Activated CD4-positive, CD25-positive, alpha-beta regulatory T cell treated with anti-CD3 and anti-CD28 coated beads, Interleukin-2, amount 50 U/mL, for 24 hours (primary cell): ENCODE data around the gene MIX23.

Experiments used
- ATAC-seq, 2 donors: fragments of 150-1000 bp; cut with Tn5 transposase; one replicate each; pipeline ENCODE4 v1.10.0; 2021; ENCODE audit warnings: mild to moderate bottlenecking in 1 of 2, moderate library complexity in 1 of 2

The MIX23 gene

DNA sequence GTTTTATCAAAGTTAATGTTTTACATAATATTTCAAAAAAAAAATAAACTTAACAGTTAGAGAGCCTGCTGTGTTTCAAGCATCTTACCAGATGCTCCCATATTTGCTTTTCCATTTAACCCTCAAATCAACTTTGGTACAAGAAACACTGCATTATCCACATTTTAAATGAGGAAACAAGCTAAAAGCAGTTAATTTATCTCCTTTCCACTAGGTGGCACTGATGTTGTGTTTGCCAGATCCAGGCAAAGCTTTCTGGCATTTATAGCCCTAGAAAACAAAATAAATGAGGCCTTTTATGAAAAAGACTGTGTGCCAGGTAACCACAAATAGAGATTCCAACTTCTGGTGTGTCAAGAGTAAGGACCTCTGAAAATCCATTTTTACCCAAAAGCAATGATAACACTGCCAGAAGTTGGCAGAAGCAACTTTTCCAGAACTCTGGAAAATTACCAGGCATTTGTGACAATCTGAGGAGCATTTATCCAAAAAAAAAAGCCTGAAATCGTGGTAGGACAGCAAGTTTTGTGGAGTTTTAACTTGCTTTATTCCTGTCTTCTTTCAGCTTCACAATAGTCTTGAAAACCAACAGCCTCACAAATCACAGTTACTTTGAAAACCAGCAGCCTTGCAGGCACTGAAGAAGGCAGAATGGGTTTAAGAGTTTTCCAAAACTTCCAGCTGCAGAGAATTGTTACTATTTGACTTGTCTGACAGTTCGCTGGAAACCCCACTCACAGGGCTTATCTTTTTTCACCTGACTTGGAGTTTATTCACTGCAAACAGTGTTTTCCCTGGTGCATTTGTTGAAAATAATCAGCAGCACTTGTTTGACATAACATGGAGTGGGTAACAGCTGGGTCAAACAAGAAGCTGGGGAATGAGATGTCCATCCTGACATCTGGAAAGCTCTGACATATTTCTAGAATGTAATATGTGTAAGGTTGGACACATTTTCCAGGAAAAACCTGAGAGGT lies 10.1 kb upstream of the MIX23 start:
- ATAC-seq: no peak

DNA sequence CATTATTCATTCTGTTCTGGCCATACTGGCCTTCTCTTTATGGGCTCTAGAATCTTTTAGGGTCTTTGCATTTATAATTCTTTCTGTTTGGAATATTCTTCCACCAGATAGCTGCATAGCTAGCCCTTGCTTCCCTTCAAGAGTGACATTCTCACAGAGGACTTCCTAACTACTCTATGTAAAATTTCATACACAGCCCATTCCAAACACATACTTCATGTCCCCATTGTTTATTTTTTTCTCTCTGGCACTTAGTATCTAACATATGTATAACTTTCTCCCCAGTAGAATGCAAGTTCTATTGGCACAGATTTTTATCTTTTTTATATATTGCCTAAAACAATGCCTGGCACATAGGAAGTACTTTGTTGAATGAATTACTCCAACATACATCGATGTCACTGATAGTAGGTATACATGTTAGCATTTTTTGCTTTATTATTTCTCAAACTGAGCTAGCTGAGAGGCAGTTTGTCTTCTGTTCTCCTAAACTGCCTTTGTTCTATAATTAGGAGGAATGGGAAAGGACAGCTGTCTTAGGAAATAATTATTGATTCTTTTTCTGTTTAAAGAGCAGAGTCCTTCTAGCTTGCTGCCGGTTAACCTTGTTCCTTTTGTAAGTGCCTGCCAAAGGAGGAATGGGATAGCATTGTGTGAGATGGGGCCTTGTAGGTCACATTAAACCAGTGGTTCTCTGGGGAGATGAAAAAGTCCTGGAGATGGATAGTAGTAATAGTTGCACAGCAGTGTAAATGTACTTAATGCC lies 8.8 kb upstream of the MIX23 start:
- no peak for ATAC-seq

DNA sequence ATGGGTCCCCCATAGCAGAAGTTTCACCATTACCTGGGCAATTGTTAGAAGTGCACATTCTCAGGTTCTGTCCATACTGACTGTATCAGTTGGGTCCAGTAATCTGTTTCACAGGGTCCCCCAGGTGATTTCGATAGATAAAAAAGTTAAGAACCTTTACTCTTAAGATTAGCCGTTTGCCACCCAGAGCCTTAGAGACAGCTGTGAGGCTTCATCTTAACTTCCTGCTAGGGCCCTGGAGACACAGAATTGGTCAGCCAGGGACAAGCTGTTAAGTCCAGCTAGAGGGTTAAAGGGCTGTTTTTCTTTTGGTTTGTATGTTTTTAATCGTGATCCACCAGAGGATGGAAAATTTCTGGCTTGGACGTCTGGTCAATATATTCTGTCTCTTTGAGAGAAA lies 7.6 kb upstream of the MIX23 start:
- no peak for ATAC-seq

DNA sequence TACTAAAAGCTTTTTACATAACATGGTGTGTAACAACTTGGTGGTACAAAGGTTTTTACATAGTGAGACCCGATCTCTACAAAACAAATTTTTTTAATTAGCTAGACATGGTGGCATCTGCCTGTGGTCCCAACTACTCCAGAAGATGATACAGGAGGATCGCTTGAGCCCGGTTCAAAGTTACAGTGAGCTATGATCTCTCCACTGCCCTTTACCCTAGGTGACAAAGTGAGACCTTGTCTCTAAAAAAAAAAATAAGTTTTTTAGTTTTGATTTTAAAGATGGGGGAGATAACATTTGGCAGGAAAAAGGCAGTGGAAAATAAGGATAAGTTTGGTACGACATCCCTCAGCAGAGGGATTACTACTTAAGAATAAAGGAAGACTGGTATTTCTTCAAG lies 6.9 kb upstream of the MIX23 start:
- no peak for ATAC-seq

DNA sequence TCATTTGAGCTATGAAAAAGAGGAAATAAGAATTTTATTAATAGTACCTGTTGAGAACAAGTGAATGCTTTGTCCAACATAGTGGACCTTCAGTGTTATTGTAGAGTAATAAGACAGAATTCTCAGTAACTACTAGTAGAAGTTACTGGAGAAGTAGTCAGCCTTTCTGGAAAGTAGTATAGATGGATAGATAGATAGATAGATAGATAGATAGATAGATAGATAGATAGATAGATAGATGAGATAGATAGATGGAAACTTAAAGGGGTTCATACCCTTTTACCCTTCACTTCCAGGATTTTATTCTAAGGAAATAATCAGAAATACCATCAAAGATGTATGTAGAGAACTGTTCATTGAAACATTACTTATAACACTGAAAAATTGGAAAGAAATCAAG lies 6.2 kb upstream of the MIX23 start:
- ATAC-seq: no peak

DNA sequence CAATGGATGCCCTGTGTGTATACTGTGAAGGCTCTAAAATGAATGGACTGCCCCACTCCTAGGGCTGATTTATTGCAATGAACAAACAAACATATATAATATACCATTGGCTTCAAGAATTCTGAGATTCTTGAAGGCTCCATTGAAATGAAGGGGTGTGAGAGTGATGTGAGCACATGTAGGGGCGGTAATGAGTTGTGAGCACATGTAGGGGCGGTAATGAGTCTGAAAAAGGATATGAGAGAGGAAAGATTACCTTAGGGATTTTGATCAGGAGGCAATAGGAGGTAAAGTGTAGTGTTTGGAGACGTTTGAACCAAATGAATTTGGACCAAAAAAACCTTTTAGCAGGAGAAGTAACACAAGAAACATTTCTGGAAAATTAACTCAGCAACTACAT lies 4.7 kb upstream of the MIX23 start:
- ATAC-seq: no peak

DNA sequence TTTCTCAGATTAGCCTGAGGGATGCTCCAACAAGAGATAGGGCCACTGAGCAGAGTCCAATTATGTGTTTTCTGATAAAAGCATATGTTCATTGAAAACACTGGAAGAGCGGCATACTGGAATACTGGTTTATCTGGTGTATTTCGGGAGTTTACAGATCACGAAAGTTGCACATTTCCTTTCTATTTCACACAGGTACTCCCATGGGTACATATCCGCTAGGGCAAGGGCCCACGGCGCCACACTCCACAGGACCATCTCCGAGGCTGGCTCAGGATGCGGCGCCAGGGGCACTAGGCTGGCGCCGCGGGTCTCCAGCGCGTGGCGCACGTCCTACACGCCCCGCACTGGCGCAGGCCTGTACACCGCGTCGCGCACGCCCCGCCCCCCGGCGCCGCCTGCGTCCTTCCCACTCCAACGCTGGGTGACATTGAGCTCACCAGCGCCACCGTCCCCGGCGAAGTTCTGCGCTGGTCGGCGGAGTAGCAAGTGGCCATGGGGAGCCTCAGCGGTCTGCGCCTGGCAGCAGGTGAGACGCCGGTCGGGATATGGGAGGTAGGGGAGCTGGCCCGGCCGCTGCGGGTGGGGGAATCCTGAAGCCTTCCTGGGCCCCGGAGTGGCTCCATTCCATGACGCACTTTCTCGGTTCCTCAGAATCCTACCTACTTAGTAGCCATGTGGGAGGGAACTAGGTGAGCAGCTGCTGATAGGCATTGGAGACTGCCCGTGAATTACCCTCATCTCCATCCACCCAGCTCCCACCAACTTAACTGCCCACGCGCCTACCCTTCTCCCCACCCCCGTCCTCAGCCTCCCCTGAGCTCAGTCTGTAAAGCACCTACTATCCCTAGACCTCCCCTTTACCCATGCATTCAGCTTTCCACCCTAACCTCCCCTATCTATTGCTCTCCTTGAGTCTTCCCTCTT lies 1.0 kb upstream of the MIX23 start, which contains the start of gene FAM162A:
Gene FAM162A (plus strand): TSS at position 412 of the 927 bp plus-strand sequence. CDS start 84 bp downstream, at position 496.
- peak; percentile 96 to 98 for ATAC-seq

DNA sequence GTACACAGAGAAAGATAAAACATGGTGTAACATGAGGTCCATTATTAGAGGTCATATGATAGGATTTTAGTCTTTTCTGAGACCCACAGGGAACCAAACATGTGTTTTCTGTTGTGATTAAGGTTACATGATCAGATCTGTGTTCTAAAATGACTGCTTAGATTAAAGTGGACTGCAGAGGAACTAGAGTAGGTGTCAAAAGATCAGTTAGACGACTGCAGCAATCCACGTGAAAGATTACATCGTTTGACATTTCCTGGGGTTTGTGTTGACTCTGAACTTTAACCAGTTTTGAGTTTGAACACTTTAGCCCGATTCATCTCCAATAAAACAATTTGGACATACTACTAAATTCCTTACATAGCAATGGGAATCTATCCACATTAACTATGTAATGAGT lies 5.1 kb downstream of the MIX23 start:
- no peak for ATAC-seq

DNA sequence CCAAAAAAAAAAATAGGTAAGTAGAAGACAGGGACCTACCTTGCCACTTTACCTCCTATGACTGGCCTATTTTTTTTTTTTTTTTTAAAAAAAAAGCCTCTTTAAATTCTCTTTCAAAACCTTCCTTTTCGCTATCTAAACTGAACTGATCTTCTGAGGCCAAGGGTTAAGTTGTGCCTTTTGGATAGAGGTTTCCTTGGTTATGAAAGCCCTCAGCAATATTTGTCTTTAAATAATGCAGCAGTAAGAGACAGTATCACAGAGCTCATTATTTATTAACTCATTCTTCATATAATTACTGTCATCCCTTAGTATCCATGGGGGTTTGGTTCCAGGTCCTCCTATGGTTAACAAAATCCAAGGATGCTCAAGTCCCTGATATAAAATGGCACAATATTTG lies 9.0 kb downstream of the MIX23 start:
- no peak for ATAC-seq

DNA sequence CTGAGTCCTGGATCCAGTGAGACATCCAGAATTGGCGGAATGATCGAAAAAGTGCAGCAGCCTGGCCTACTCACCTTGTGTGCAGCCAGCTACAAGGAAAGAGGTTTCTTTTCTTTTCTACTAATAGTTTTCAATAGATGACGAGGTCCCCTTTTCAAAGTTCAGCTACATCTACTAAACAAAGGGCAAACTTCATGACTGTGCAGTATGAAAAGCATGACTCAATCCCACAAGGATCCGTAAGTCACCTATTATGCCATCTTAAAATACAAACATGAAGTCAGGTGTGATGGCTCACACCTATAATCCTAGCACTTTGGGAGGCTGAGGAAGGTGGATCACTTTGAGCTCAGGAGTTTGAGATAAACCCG lies 16.7 kb downstream of the MIX23 start:
- ATAC-seq: no peak

DNA sequence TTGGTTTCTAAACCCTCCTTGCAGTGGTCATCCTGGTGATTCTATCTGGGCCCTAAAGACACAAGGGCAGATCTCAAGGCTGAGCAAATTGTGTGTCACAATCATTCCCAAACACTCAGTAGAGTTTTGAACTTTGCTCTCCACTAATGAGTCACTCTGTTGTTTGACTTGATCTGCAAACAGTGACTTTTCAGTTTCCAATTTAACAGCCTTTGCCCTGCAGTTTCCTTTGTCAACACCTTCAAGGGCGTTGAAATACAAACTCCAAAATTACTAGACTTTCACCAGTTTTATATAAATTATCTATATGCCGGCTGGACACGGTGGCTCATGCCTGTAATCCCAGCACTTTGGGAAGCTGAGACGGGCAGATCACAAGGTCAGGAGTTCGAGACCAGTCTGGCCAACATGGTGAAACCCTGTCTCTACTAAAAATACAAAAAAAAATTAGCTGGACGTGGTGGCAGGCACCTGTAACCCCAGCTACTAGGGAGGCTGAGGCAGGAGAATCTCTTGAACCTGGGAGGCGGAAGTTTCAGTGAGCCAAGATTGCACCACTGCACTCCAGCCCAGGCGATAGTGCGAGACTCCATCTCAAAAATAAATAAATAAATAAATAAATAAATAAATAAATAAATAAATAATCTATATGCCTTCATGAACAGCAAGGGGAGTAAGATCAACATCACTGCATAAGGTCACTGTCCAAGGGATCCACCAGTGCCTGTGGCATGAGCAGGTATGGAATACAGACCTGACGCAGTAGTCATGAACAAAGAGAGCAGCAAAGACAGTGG lies 17.3 kb downstream of the MIX23 start:
- ATAC-seq: peak in 1 of 2 donors; percentile 70

DNA sequence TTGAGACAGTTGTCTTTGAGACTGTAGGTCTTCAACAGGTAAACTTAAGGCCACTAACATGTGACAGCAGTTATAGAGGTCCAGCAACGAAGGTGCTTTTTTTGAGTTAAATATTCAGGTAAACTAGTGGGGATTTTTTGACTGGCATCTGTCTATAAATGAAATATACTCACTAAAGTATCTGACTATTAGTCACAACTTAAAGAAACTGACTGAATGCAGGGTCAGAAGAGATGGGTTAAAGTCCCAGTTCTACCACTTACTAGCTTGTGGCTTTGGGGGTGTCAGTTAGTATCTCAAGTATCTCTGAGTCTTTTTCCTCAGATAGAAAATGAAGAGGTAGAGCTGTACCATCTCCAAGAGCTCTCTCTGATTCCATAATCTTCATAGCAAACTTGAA lies 18.0 kb downstream of the MIX23 start:
- ATAC-seq: peak; percentile 41 to 46

DNA sequence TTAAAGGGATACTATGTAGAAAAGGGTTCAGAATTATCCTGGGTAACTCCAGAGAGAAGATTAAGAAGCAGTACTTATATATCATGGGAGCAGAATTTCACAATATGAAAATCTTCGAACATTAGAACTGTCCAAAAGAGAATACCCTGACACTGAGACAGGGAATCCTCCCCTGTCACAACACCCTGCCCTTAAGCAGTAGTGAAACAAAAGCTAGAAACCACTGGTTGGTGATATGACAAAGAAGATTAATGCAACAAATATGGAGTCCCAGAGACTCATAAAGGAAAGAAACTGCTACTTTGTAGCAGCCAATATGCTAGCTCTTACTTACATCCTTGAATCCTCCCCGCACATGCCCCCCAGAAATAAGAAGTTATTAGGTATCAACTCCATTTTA lies 18.5 kb downstream of the MIX23 start:
- no peak for ATAC-seq

DNA sequence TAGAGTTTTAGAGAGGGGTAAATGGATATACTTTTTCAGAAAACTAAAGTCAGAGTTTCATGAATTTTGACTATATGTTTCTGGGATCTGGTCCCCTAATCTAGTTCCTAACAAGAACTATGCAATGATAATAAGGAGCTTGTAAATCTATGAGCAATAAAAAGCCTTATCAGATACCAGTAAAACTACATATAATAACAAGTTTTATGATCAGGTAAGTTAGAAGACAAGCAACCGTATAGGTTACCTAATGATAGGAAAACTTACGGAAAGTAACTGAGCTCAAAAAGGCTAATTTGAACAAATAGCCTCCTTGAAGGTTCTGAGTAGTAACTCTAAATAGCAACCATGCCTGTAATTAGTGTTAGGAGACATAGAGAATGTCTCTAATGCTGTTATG lies 21.0 kb downstream of the MIX23 start:
- no peak for ATAC-seq

DNA sequence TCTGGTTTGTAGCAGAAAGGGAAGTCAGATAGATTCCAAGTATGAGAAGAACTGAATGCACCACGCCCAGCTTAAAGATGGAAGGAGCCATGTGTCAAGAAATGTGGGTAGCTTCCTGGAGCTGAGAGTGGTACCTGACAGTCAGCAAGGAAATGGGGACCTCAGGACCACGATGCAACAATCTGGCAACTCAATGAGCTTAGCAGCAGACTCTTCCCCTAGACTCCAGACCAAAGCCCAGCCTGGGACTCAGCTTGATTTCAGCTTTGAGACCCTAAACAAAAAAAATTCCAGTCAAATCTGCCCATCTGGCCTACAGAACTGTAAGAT lies 24.4 kb downstream of the MIX23 start:
- no peak for ATAC-seq

DNA sequence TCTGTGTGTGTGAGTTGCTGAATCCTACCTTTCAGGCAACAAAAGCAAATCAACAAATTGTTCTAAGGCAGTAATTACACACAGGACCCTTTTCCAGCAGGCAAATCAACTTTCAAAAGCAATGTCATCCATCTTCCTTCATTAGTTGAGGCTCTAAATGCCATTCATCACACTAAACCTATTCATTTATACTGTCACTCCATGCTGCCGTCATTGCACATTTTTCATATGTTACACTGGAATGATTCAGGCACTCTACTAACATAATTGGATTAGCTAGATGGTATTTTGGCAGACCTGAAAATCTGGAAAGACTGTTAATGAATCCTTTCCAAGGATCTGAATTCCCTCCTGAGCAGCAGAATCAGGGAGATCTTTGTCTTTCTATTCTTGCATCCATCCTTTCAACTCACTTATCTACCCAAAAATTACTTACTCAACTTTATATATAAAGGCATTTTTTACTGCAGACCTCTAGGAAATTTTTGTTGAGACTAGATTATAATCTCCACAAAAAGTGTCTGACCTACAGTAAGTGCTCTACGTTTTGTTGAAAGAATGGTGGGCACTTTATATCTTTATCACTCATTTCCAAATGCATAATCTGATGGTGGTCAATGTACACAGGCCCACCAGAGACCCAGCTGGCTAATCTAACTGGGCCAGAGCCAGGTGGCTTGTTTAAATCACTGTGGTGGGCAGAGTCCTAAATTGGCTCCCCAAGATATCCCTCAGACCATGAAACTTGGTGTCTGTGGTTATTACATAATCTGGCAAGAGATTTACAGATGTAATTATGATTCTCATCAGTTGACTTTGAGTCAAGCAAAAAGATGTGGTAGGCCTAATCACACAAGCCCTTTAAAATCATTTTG lies 25.0 kb downstream of the MIX23 start:
- no peak for ATAC-seq

DNA sequence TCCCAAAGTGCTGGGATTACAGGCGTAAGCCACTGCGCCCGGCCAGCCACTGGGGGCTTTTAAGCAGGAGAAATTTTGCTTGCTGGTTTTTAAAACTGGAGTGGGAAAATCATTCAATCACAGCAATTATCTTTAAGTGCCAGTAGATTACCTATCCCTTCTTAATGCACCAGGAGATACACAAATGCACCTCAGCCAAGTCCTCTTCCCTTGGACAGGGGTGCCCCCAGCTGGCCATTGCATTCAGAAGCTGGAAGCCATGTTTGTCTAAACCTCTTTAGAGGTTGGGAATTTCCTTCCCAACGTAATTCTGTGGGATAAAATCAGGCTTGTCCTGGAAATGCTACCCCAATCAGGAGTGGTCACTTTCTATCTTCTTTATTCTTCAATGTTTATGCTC lies 26.6 kb downstream of the MIX23 start:
- no peak for ATAC-seq

DNA sequence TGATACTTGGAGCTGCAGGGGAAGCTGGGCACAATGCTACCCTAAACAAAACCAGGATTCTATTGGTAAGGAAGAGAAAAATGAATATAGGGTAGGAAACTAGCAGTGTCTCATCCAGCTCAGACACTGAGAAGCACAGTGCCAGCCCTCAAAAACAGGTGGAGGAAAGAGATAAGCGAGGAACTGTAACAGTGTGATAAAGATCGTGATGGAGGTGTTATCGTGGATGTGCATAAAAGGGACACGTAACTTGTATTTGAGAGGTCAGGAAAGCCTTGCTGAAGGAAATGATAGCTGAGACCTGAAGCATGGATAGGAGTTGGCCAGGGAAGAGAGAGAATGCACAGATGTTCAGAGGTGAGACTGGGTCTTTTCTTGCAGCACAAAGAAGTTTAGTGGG lies 27.4 kb downstream of the MIX23 start:
- no peak for ATAC-seq

DNA sequence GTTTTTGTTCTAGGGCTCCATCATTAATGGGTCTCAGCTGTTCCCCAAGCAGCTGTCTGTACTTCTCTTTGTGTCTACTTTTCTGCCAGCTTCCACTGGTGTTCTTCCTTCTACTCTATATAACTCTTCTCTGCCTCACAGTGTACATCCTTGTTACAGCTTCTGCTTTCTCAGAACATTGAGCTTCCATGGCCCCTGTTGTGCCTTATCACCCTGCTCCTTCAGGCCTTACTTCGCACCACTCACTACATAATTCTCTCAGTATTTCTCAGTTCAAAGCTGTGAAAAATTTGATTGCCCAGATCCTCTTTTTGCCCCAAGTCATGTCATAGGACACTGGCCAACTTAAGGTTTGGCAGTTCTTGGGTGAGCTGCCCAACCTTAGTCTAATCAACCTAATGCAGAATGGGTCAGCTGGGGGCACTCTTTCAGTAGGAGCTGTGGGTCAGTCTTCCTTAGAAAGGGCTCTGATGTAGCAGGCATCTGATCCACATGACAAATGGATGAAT lies 29.1 kb downstream of the MIX23 start:
- ATAC-seq: no peak

DNA sequence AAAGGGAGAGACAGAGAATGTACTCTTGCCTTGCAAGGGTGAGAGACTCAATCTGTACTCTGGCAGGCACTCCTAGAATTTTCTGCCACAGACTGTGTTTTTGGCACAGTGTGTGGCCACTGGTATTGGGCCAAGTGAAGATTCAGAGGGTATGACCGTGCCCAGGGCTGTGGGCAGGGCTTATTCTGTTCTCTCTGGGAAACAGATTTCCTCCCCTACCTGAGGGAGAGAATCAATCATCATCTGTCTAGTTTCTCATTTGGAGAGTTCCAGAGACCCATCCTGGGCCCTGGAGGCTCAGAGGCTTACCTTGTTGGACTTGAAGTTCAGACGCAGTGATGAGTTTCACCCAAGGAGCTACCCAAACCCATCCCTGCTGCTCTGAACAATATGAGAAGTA lies 29.8 kb downstream of the MIX23 start:
- no peak for ATAC-seq

DNA sequence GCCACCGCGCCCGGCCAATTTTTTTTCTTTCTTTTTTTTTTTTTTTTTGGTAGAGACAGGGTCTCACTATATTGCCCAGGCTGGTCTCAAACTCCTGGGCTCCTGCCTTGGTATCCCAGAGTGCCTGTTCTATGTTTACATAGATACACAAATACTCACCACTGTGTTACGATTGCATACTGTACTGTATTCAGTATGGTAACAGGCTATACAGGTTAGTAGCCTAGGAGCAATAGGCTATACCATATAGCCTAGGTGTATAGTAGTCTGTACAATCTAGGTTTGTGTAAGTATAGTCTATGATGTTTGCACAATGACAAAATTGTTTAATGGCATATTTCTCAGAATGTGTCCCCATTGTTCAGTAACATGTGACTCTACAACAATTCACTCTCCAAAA lies 31.4 kb downstream of the MIX23 start:
- ATAC-seq: no peak
